ENCODE results near the gene PPIP5K2. TPM values are rescaled to one million over a fixed set of nuclear protein-coding genes. Genes with fewer than 3 reads are reported as not detected.

PPIP5K2 gene
- total RNA-seq, 1 donor from 2014 or later: 64.4 TPM

Other genes starting within 250 kb of the PPIP5K2 start
- gene GIN1, start 163 bp upstream of the PPIP5K2 start, total RNA-seq: 4.1 and 5.2 TPM in 2 replicates
- gene MACIR, start 138.5 kb downstream of the PPIP5K2 start, total RNA-seq: 7.7 and 8.4 TPM in 2 replicates